GM18505 (cell line): ENCODE results near the gene LSAMP.
"Not testable (repeated sequence)": the region's sequence is repeated elsewhere in the genome, so short reads cannot be mapped to it uniquely, and the experiment has no call there.

ENCODE experiments used
- ATAC-seq: cut with Tn5 transposase; IDR thresholded peaks from one replicate; pipeline ENCODE4 v1.9.1; 2021; ENCODE audit not compliant: unreplicated experiment
- POLR2A ChIP-seq: IDR thresholded peaks from 4 replicates; pipeline ENCODE4 v1.6.1; 2011; ENCODE audit warnings: borderline replicate concordance; ENCODE audit not compliant: insufficient read depth, insufficient read length; ENCODE audit errors: extremely low read depth

LSAMP gene

DNA sequence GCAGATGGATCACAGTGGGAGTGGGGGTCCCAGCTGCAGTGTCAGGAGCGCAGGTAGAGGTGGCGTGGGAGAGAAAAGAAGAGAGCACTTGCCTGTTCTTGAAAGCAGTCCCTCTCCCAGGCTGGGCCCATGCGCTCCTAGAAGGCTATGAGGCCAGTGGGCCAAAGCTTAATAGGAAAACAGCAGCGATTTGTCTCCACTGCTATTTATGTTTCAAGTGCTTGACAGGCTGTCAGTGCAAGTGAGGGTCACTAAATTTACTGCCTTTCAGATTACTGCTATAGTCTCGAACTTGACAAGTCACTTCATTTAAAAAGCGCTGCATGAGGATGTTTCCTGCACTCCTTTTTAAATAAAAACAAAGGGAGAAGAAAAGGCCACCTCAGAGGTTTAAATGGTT lies 582.4 kb downstream of the LSAMP start:
- TF ChIP-seq POLR2A: no peak

GRCh38 chr3:115862099-115862498 lies 583.2 kb downstream of the LSAMP start:
- ATAC-seq: no peak
- no peak for TF ChIP-seq POLR2A

More for the DNA sequence above, 582.4 kb downstream of the LSAMP start:
- no peak for ATAC-seq

DNA sequence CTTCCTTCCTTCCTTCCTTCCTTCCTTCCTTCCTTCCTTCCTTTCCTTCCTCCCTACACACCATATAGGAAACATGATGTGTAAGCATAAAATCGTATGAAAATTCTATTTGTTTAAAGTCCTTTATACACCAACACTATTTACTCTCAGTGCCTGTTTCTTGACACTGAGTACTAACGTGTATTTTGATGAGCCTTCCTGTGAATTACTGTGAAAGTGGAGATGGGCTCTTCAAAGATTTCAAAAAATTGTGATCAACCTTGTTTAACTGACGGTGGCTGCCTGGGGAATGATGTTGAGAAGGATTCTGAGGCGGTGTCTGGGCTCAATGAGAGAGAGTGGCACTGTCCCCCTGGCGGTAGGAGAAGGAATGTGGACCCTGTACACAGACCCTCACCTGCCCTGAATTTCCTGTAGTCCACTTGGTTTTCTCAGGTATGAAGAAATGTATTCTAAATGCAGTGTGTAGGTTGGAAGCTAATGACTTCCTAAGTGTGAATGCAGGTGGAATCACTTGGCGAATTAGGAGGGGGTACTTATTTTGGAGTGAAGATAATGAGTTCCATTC lies 584.0 kb downstream of the LSAMP start:
- TF ChIP-seq POLR2A: no peak
- no peak for ATAC-seq

DNA sequence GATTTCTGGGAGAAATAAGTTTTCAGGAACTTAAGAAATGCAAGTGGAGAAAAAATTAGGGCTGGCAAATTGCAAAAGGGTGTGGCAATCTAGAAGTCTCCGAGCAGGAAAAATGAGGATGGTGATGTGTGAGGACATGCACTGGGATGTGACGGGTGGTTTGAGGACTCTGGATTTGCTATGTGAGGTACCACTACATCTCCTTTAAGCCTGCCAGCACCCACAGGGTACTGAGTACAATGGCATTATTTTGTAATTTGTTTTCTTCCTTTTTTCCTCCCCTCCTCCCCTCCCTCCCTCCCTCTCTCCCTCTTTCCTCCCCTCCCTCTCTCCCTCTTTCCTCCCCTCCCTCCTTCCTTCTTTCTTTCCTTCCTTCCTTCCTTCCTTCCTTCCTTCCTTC lies 584.5 kb downstream of the LSAMP start:
- TF ChIP-seq POLR2A: no peak
- ATAC-seq: no peak

- no peak for TF ChIP-seq POLR2A
- ATAC-seq: no peak
These were observed 586.1 kb downstream of the LSAMP start for GRCh38 chr3:115859002-115859807.

- no peak for ATAC-seq
- TF ChIP-seq POLR2A: no peak
These were observed 587.7 kb downstream of the LSAMP start for GRCh38 chr3:115857518-115858136.

- TF ChIP-seq POLR2A: no peak
- no peak for ATAC-seq
These were observed 589.4 kb downstream of the LSAMP start for GRCh38 chr3:115855911-115856310.

DNA sequence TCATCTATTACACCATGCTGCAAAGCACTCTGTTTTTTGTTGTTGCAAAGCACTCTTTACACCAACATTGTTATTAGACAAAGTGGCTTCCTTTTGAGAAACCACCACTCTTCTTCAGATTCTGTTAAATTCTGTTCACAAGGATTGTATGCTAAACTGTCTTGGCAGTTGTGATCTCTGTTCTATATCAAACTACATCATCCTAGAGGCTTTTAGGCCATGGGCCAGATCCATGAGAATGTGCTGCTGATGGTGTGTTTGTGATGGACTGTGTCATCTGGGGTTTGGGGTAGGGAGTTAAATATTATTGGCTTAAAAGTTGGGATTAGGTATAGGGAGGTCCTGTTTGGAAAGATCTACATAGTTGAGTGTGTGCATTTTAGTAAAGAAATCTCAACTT lies 592.2 kb downstream of the LSAMP start:
- TF ChIP-seq POLR2A: no peak
- no peak for ATAC-seq

DNA sequence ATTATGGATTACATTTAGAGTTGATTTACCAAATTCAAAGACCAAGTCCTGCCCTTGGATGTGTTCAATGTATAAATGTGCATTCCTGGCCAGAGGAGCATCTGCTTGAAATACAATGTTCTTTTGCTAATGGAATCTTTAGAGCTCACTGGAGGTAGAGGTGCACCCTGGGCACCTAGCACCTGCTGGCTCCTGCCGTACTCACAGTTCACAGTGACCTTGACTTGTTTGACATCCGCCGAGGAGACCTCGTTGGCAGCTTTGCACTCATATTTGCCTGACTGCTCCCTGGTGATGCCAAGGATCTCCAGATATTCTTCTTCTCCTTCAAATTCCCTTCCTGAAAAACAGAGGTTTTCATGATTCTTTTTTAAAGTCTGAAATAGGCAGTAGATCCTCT lies 593.0 kb downstream of the LSAMP start:
- TF ChIP-seq POLR2A: no peak
- ATAC-seq: no peak

- TF ChIP-seq POLR2A: no peak
- ATAC-seq: no peak
These were observed 593.7 kb downstream of the LSAMP start for GRCh38 chr3:115851571-115851970.

GRCh38 chr3:115848641-115849040 lies 596.6 kb downstream of the LSAMP start:
- no peak for ATAC-seq
- TF ChIP-seq POLR2A: no peak

DNA sequence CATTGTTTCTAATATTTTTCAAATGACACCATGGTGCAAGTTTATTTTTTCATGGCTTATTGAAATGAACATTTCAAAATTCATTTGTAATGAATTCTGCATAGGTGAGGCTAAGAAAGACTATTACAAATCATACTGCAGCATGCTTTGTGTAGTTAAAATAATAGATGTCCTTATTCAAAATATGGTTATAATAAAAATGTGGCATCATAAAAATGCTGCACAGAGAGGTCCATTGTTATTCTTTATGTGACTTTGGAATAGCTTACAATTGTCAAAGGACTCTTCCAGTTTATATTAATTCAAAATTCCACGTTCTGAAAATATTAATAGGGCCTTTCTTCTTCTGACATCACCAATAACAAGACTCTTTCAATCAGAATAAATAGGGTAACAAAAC lies 599.3 kb downstream of the LSAMP start:
- no peak for ATAC-seq
- no peak for TF ChIP-seq POLR2A

DNA sequence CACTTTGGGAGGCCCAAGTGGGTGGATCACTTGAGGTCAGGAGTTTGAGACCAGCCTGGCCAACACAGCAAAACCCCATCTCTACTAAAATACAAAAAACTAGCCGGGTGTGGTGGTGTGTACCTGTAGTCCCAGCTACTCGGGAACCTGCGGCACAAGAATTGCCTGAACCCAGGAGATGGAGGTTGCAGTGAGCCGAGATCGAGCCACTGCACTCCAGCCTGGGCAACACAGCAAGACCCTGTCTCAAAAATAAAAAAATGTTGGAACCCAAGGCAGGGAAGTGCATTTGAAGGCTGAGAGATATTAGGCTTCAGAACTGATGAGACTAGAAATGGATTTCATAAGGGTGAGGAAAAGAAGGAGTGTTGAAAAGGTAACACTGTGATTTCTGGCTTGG lies 600.6 kb downstream of the LSAMP start:
- ATAC-seq: not testable (repeated sequence)

- TF ChIP-seq POLR2A: no peak
These were observed 602.1 kb downstream of the LSAMP start for GRCh38 chr3:115843206-115843605.

More at GRCh38 chr3:115843206-115843605, 602.1 kb downstream of the LSAMP start:
- ATAC-seq: no peak
